HepG2 (cell line): Measurements from ENCODE around the gene CSNK1A1.

Experiments
- CTCF ChIP-seq: sonication (generic); formaldehyde crosslinking; IDR thresholded peaks from 2 replicates; pipeline ENCODE4 v1.5.0; 2020; ENCODE audit warnings: mild to moderate bottlenecking, missing genetic modification reagents, moderate library complexity
- DNMT1 ChIP-seq: sonication (generic); formaldehyde crosslinking; IDR thresholded peaks from 2 replicates; pipeline ENCODE4 v1.5.1; 2020; ENCODE audit warnings: mild to moderate bottlenecking, missing genetic modification reagents
- EP300 ChIP-seq, 3 experiments: sonication (generic) in 1 of 3; formaldehyde crosslinking in 1 of 3; IDR thresholded peaks; 2 replicates each; pipeline versions ENCODE4 v1.5.1 to v1.6.1; 2011 to 2020; ENCODE audit warnings: low read depth in 2 of 3, low read length in 2 of 3, borderline replicate concordance in 1 of 3, improper control_type of control experiment in 1 of 3, mild to moderate bottlenecking in 1 of 3, missing genetic modification reagents in 1 of 3, moderate library complexity in 1 of 3
- EZH2 ChIP-seq: conservative IDR thresholded peaks from 2 replicates; pipeline ENCODE4 v1.6.1; 2012; ENCODE audit warnings: mild to moderate bottlenecking, low read depth, low read length, moderate library complexity
- RAD51 ChIP-seq: fragments of 450-650 bp; IDR thresholded peaks from 2 replicates; pipeline ENCODE4 v1.6.1; 2016; ENCODE audit warnings: borderline replicate concordance
- USF2 ChIP-seq, 2 experiments: sonication (generic) in 1 of 2; formaldehyde crosslinking in 1 of 2; IDR thresholded peaks; 2 replicates each; pipeline versions ENCODE4 v1.5.1 to v1.6.1; 2011 to 2020; ENCODE audit warnings: borderline replicate concordance in 1 of 2, low read depth in 1 of 2, low read length in 1 of 2, mild to moderate bottlenecking in 1 of 2, missing genetic modification reagents in 1 of 2, moderate library complexity in 1 of 2
- ZSCAN30 ChIP-seq: sonication (generic); formaldehyde crosslinking; IDR thresholded peaks from 2 replicates; pipeline ENCODE4 v1.5.0; 2020; ENCODE audit warnings: mild to moderate bottlenecking, missing genetic modification reagents

- TF ChIP-seq CTCF (CRISPR knock-in tag) (no peak), USF2 (IDR thresholded peaks at IDR 0.05; ENCODE audit: low read depth, low read length) (no peak), USF2 (CRISPR knock-in tag; IDR thresholded peaks at IDR 0.05; ENCODE audit: borderline replicate concordance) (no peak), EP300 (IDR thresholded peaks at IDR 0.05; ENCODE audit: low read depth in 2 of 2, low read length in 2 of 2) (no peak), EP300 (CRISPR knock-in tag; IDR thresholded peaks at IDR 0.05; ENCODE audit: borderline replicate concordance) (no peak), ZSCAN30 (no peak), EZH2 (no peak), RAD51 (no peak), DNMT1 (CRISPR knock-in tag) (no peak)
These were observed 94.4 kb downstream of the CSNK1A1 start for GRCh38 chr5:149456597-149457392.
